WTC11 (cell line): ENCODE results near the gene NKAIN2. TPM values are rescaled to one million over a fixed set of nuclear protein-coding genes. Genes with fewer than 3 reads are reported as not detected.

Source experiments
- ATAC-seq: fragments of 200-7000 bp; cut with Tn5 transposase; 2 replicates; pipeline ENCODE4 v1.10.0; 2021; ENCODE audit warnings: mild to moderate bottlenecking, moderate library complexity
- CTCF ChIA-PET: fragments of 300-600 bp; sonication (Branson Sonifier 250); formaldehyde crosslinking; loops from one replicate; lab custom pipeline; 2021; ENCODE audit warnings: antibody characterized with exemption; lab: Charles Lee
- POLR2A ChIA-PET: fragments of 350-600 bp; sonication (Branson Sonifier 250); formaldehyde crosslinking; loops from one replicate; lab custom pipeline; 2021; ENCODE audit warnings: antibody characterized with exemption; lab: Charles Lee
- DNase-seq: peaks from one replicate; pipeline ENCODE4 v3.0.0; 2021; ENCODE audit warnings: low spot score
- H3K27ac Mint-ChIP-seq: 2 replicates; pipeline ENCODE4 v1.8.0; 2021; ENCODE audit warnings: mixed read lengths
- H3K27me3 Mint-ChIP-seq: 2 replicates; pipeline ENCODE4 v1.8.0; 2021; ENCODE audit warnings: low read depth, mild to moderate bottlenecking, moderate library complexity, mixed read lengths
- H3K36me3 Mint-ChIP-seq: 2 replicates; pipeline ENCODE4 v1.8.0; 2021; ENCODE audit warnings: mixed read lengths
- H3K4me1 Mint-ChIP-seq: 2 replicates; pipeline ENCODE4 v1.8.0; 2022; ENCODE audit warnings: mixed read lengths
- H3K4me3 Mint-ChIP-seq: 2 replicates; pipeline ENCODE4 v1.8.0; 2021; ENCODE audit warnings: mild to moderate bottlenecking, moderate library complexity, mixed read lengths
- H3K9me3 Mint-ChIP-seq: 2 replicates; pipeline ENCODE4 v1.8.0; 2021; ENCODE audit warnings: mixed read lengths
- ATF2 ChIP-seq: sonication (generic); formaldehyde crosslinking; IDR thresholded peaks from 2 replicates; pipeline ENCODE4 v1.8.1; 2022; ENCODE audit warnings: low read depth, missing genetic modification reagents, borderline replicate concordance
- CBFB ChIP-seq: sonication (generic); formaldehyde crosslinking; IDR thresholded peaks from 2 replicates; pipeline ENCODE4 v1.8.1; 2022; ENCODE audit warnings: mild to moderate bottlenecking, low read depth, missing genetic modification reagents
- CREB1 ChIP-seq: sonication (generic); formaldehyde crosslinking; IDR thresholded peaks from 2 replicates; pipeline ENCODE4 v1.8.0; 2023; ENCODE audit warnings: mild to moderate bottlenecking, missing genetic modification reagents
- E2F5 ChIP-seq: sonication (generic); formaldehyde crosslinking; IDR thresholded peaks from 2 replicates; pipeline ENCODE4 v1.8.1; 2022; ENCODE audit warnings: mild to moderate bottlenecking, moderate library complexity, missing genetic modification reagents
- ELF4 ChIP-seq: sonication (generic); formaldehyde crosslinking; IDR thresholded peaks from 2 replicates; pipeline ENCODE4 v1.8.1; 2022; ENCODE audit warnings: low read depth, mild to moderate bottlenecking, moderate library complexity, missing genetic modification reagents
- ETV6 ChIP-seq: sonication (generic); formaldehyde crosslinking; IDR thresholded peaks from 2 replicates; pipeline ENCODE4 v1.8.1; 2022; ENCODE audit warnings: mild to moderate bottlenecking, missing genetic modification reagents
- FOXJ3 ChIP-seq: sonication (generic); formaldehyde crosslinking; IDR thresholded peaks from 2 replicates; pipeline ENCODE4 v1.9.0; 2021; ENCODE audit warnings: missing genetic modification reagents, mild to moderate bottlenecking, borderline replicate concordance
- GABPB1 ChIP-seq: sonication (generic); formaldehyde crosslinking; IDR thresholded peaks from 2 replicates; pipeline ENCODE4 v1.8.1; 2023; ENCODE audit warnings: mild to moderate bottlenecking, missing genetic modification reagents
- HMGXB4 ChIP-seq: sonication (generic); formaldehyde crosslinking; IDR thresholded peaks from 2 replicates; pipeline ENCODE4 v1.8.1; 2023; ENCODE audit warnings: mild to moderate bottlenecking, moderate library complexity, missing genetic modification reagents
- IRF2 ChIP-seq: sonication (generic); formaldehyde crosslinking; IDR thresholded peaks from 2 replicates; pipeline ENCODE4 v1.8.0; 2022; ENCODE audit warnings: low read depth, missing genetic modification reagents, borderline replicate concordance
- JAZF1 ChIP-seq: fragments of 250-450 bp; sonication (Bioruptor Pico); IDR thresholded peaks from 2 replicates; pipeline ENCODE4 v1.9.0; 2021; ENCODE audit warnings: moderate library complexity, mild to moderate bottlenecking, inconsistent platforms
- MYBL2 ChIP-seq: sonication (generic); formaldehyde crosslinking; IDR thresholded peaks from 2 replicates; pipeline ENCODE4 v1.8.1; 2023; ENCODE audit warnings: mild to moderate bottlenecking, moderate library complexity, missing genetic modification reagents
- NFATC4 ChIP-seq: fragments of 250-450 bp; sonication (Bioruptor Pico); IDR thresholded peaks from 2 replicates; pipeline ENCODE4 v1.9.0; 2021; ENCODE audit warnings: mild to moderate bottlenecking
- NFE2L1 ChIP-seq: sonication (generic); formaldehyde crosslinking; IDR thresholded peaks from 2 replicates; pipeline ENCODE4 v1.8.1; 2023; ENCODE audit warnings: missing genetic modification reagents
- RORB ChIP-seq: fragments of 250-450 bp; sonication (Bioruptor Pico); IDR thresholded peaks from 2 replicates; pipeline ENCODE4 v1.9.0; 2021; ENCODE audit warnings: mild to moderate bottlenecking
- SMAD4 ChIP-seq: sonication (generic); formaldehyde crosslinking; IDR thresholded peaks from 2 replicates; pipeline ENCODE4 v1.8.0; 2022; ENCODE audit warnings: mild to moderate bottlenecking, missing genetic modification reagents
- SP1 ChIP-seq: sonication (generic); formaldehyde crosslinking; conservative IDR thresholded peaks from 2 replicates; pipeline ENCODE4 v1.8.1; 2022; ENCODE audit warnings: missing genetic modification reagents
- TEAD4 ChIP-seq: sonication (generic); formaldehyde crosslinking; IDR thresholded peaks from 2 replicates; pipeline ENCODE4 v1.8.0; 2022; ENCODE audit warnings: mild to moderate bottlenecking, missing genetic modification reagents
- ZNF121 ChIP-seq: sonication (generic); formaldehyde crosslinking; IDR thresholded peaks from 2 replicates; pipeline ENCODE4 v1.8.0; 2023; ENCODE audit warnings: missing genetic modification reagents
- ZNF263 ChIP-seq: sonication (generic); formaldehyde crosslinking; IDR thresholded peaks from 2 replicates; pipeline ENCODE4 v1.8.1; 2022; ENCODE audit warnings: low read depth, mild to moderate bottlenecking, moderate library complexity, missing genetic modification reagents
- ZNF317 ChIP-seq: sonication (generic); formaldehyde crosslinking; IDR thresholded peaks from 2 replicates; pipeline ENCODE4 v1.8.1; 2023; ENCODE audit warnings: low read depth, mild to moderate bottlenecking, moderate library complexity, missing genetic modification reagents, borderline replicate concordance
- total RNA-seq: library from RNA; stranded (reverse); gene quantifications from 3 replicates; pipeline ENCODE4 v1.2.3, GENCODE V29; 2021
- TF ChIP-seq, protein P1 (sequence below): fragments of 250-450 bp; sonication (Bioruptor Pico); IDR thresholded peaks from 2 replicates; pipeline ENCODE4 v2.1.2; 2022; ENCODE audit warnings: mild to moderate bottlenecking, moderate library complexity
- TF ChIP-seq, protein P2 (sequence below): fragments of 250-450 bp; sonication (Bioruptor Pico); IDR thresholded peaks from 2 replicates; pipeline ENCODE4 v1.8.0; 2021; ENCODE audit warnings: mild to moderate bottlenecking

NKAIN2 gene
- total RNA-seq, 1 experiment from 2014 or later: 0.33 TPM

DNA sequence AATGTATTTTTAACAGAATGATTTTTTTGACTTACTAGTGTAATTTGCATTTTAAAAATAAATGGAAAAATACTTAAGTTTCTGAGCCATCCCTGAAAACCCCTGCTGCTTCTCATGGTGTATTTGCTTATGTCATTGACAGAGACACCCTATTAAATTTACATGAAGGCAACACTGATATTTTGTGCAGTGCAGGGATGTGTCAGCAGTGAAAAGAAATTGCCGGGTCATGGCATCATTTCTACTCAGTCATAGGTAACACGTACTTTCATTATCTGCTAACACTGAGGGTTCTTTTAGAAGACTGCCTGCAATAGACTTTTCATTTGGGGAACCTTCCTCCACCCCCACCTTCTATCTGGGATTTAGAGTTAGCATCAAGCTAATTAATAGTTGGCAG lies 1021.9 kb downstream of the NKAIN2 start:
- ChIA-PET CTCF (no interaction called here), POLR2A (no interaction called here)
- ATAC-seq: no peak

DNA sequence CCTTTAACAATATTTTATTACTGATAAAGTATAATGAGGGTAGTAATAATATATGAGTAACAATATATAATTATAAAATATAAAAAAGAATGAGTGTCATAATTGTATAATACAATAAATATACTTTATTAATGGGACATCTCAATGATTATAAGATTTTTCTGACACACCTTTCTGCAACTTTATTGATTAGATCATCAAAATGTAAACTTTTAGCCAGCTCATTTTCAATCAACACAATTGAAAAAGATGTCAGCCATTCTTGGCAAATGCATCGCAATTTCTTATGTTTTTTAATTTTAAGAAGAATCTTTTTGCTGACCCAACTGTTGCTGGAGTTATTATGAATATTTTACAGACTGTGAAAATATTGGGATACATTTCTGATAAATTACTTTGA lies 1026.2 kb downstream of the NKAIN2 start:
- ChIA-PET POLR2A (no interaction called here), CTCF (no interaction called here)
- DNase-seq: no peak
- no peaks in the 10 kb centered on the region for H3K36me3 Mint-ChIP-seq
- H3K9me3 Mint-ChIP-seq: no peaks in the 10 kb centered on the region
- no peaks in the 10 kb centered on the region for H3K27me3 Mint-ChIP-seq
- no peak for TF ChIP-seq IRF2
- no peak for TF ChIP-seq NFE2L1 (CRISPR knock-in tag)
- no peak for TF ChIP-seq ETV6 (CRISPR knock-in tag)
- no peak for TF ChIP-seq MYBL2 (CRISPR knock-in tag)
- TF ChIP-seq NFATC4 (CRISPR knock-in tag): no peak
- TF ChIP-seq HMGXB4 (CRISPR knock-in tag): no peak
- TF ChIP-seq RORB: no peak
- no peak for TF ChIP-seq GABPB1
- TF ChIP-seq FOXJ3 (CRISPR knock-in tag): no peak
- no peak for TF ChIP-seq E2F5 (CRISPR knock-in tag)
- TF ChIP-seq ATF2: no peak
- TF ChIP-seq, protein P1, sequence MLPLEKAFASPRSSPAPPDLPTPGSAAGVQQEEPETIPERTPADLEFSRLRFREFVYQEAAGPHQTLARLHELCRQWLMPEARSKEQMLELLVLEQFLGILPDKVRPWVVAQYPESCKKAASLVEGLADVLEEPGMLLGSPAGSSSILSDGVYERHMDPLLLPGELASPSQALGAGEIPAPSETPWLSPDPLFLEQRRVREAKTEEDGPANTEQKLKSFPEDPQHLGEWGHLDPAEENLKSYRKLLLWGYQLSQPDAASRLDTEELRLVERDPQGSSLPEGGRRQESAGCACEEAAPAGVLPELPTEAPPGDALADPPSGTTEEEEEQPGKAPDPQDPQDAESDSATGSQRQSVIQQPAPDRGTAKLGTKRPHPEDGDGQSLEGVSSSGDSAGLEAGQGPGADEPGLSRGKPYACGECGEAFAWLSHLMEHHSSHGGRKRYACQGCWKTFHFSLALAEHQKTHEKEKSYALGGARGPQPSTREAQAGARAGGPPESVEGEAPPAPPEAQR (CRISPR knock-in tag): no peak
- no peak for ATAC-seq
- H3K4me1 Mint-ChIP-seq: no peaks in the 10 kb centered on the region
- no peak overlapping the region for H3K27ac Mint-ChIP-seq
- no peak overlapping the region for H3K4me3 Mint-ChIP-seq

More for the DNA sequence above, 1021.9 kb downstream of the NKAIN2 start:
- H3K27ac Mint-ChIP-seq: no peak overlapping the region
- H3K4me3 Mint-ChIP-seq: no peak overlapping the region
- H3K9me3 Mint-ChIP-seq: peaks cover 3% of the 10 kb centered on the region
- H3K4me1 Mint-ChIP-seq: no peaks in the 10 kb centered on the region
- TF ChIP-seq SP1 (CRISPR knock-in tag): no peak
- TF ChIP-seq, protein P2, sequence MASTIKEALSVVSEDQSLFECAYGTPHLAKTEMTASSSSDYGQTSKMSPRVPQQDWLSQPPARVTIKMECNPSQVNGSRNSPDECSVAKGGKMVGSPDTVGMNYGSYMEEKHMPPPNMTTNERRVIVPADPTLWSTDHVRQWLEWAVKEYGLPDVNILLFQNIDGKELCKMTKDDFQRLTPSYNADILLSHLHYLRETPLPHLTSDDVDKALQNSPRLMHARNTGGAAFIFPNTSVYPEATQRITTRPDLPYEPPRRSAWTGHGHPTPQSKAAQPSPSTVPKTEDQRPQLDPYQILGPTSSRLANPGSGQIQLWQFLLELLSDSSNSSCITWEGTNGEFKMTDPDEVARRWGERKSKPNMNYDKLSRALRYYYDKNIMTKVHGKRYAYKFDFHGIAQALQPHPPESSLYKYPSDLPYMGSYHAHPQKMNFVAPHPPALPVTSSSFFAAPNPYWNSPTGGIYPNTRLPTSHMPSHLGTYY (CRISPR knock-in tag): no peak
- TF ChIP-seq SMAD4 (CRISPR knock-in tag): no peak
- TF ChIP-seq RORB: no peak
- TF ChIP-seq GABPB1: no peak
- no peak for TF ChIP-seq E2F5 (CRISPR knock-in tag)
- TF ChIP-seq TEAD4 (CRISPR knock-in tag): no peak
- TF ChIP-seq ZNF121 (CRISPR knock-in tag): no peak
- TF ChIP-seq ZNF263 (CRISPR knock-in tag): no peak
- no peak for TF ChIP-seq NFE2L1 (CRISPR knock-in tag)
- TF ChIP-seq ELF4 (CRISPR knock-in tag): no peak
- no peak for TF ChIP-seq NFATC4 (CRISPR knock-in tag)
- TF ChIP-seq CREB1: no peak
- no peak for TF ChIP-seq JAZF1 (CRISPR knock-in tag)
- TF ChIP-seq IRF2: no peak
- TF ChIP-seq HMGXB4 (CRISPR knock-in tag): no peak
- no peak for TF ChIP-seq CBFB (CRISPR knock-in tag)
- TF ChIP-seq ZNF317: no peak
- no peaks in the 10 kb centered on the region for H3K27me3 Mint-ChIP-seq
- DNase-seq: no peak
- H3K36me3 Mint-ChIP-seq: no peaks in the 10 kb centered on the region
